ENCODE results near the gene SLC25A24. TPM values are rescaled to one million over a fixed set of nuclear protein-coding genes. Genes with fewer than 3 reads are reported as not detected.
"Not testable (repeated sequence)": the region's sequence is repeated elsewhere in the genome, so short reads cannot be mapped to it uniquely, and the experiment has no call there.

SLC25A24 gene
- polyA plus RNA-seq, 1 experiment: 50.5 TPM

GRCh38 chr1:108132367-108132766 lies 67.8 kb downstream of the SLC25A24 start:
- DNase-seq (ENCODE audit: low read depth, low spot score); H3K27me3 ChIP-seq (ENCODE audit: control insufficient read depth, insufficient read depth, low read length); POLR2A ChIA-PET; H3K9me3 ChIP-seq (ENCODE audit: control insufficient read depth, insufficient read depth, low read length); H3K27ac ChIP-seq (ENCODE audit: low read depth, low read length); CTCF ChIA-PET; H3K4me3 ChIP-seq (ENCODE audit: low read depth, low read length): not testable (repeated sequence)

- CTCF ChIA-PET: interaction anchor here (10.0 kb wide), 1 partner anchor 350 kb away, joined by 422 read pairs; no protein-coding TSS in a partner anchor
- DNase-seq (ENCODE audit: low read depth, low spot score); POLR2A ChIA-PET; H3K9me3 ChIP-seq (ENCODE audit: control insufficient read depth, insufficient read depth, low read length); H3K4me3 ChIP-seq (ENCODE audit: low read depth, low read length); H3K27me3 ChIP-seq (ENCODE audit: control insufficient read depth, insufficient read depth, low read length); H3K27ac ChIP-seq (ENCODE audit: low read depth, low read length): not testable (repeated sequence)
Observed at GRCh38 chr1:108131281-108131680, 68.9 kb downstream of the SLC25A24 start.

- Histone ChIP-seq H3K9me3 (ENCODE audit: control insufficient read depth, insufficient read depth, low read length) (no peaks in the 10 kb centered on the region), H3K27me3 (ENCODE audit: control insufficient read depth, insufficient read depth, low read length) (no peaks in the 10 kb centered on the region), H3K27ac (ENCODE audit: low read depth, low read length) (no peak overlapping the region), H3K4me3 (ENCODE audit: low read depth, low read length) (no peak overlapping the region)
- ChIA-PET CTCF (interaction anchor here (0.5 to 10.0 kb wide), 3 partner anchors 70 to 350 kb away, joined by 3 to 422 read pairs (median 3); no protein-coding TSS in a partner anchor), POLR2A (no interaction called here)
- no peak for DNase-seq (ENCODE audit: low read depth, low spot score)
- no peak for TF ChIP-seq CTCF (IDR thresholded peaks at IDR 0.05; ENCODE audit: low read depth, low read length)
Observed at GRCh38 chr1:108130794-108131193, 69.3 kb downstream of the SLC25A24 start.

GRCh38 chr1:108129999-108130398 lies 70.1 kb downstream of the SLC25A24 start:
- Histone ChIP-seq H3K4me3 (ENCODE audit: low read depth, low read length) (no peak overlapping the region), H3K27ac (ENCODE audit: low read depth, low read length) (no peak overlapping the region), H3K9me3 (ENCODE audit: control insufficient read depth, insufficient read depth, low read length) (no peaks in the 10 kb centered on the region), H3K27me3 (ENCODE audit: control insufficient read depth, insufficient read depth, low read length) (no peaks in the 10 kb centered on the region)
- CTCF ChIA-PET: interaction anchor here (0.5 to 10.0 kb wide), 4 partner anchors 71 to 379 kb away, joined by 3 to 422 read pairs (median 3); no protein-coding TSS in a partner anchor
- no peak for TF ChIP-seq CTCF (IDR thresholded peaks at IDR 0.05; ENCODE audit: low read depth, low read length)
- DNase-seq (ENCODE audit: low read depth, low spot score): no peak
- POLR2A ChIA-PET: no interaction called here

GRCh38 chr1:108125312-108126138 lies 74.6 kb downstream of the SLC25A24 start:
- POLR2A ChIA-PET: interaction anchor here (1.0 kb wide), 1 partner anchor 344 kb away, joined by 4 read pairs; no protein-coding TSS in a partner anchor
- CTCF ChIA-PET: interaction anchor here (0.6 to 10.0 kb wide), 38 partner anchors 8 to 596 kb away, joined by 3 to 422 read pairs (median 4); partner anchors contain the start of gene SLC25A24
- peak; percentile 69 for DNase-seq (ENCODE audit: low read depth, low spot score)
- peak; percentile 97 for TF ChIP-seq CTCF (IDR thresholded peaks at IDR 0.05; ENCODE audit: low read depth, low read length)
- Histone ChIP-seq H3K27me3 (ENCODE audit: control insufficient read depth, insufficient read depth, low read length) (peaks cover 3% of the 10 kb centered on the region), H3K9me3 (ENCODE audit: control insufficient read depth, insufficient read depth, low read length) (no peaks in the 10 kb centered on the region; the same call in 1 of the 2 replicates), H3K4me3 (ENCODE audit: low read depth, low read length) (no peak overlapping the region), H3K27ac (ENCODE audit: low read depth, low read length) (no peak overlapping the region)

All from AG04450 (cell line).